Liver (tissue), 9 donors: Measurements from ENCODE around the gene RPS6KA5. TPM values are rescaled to one million over a fixed set of nuclear protein-coding genes. Genes with fewer than 3 reads are reported as not detected.

Experiments used
- DNase-seq: peaks from one replicate; pipeline ENCODE4 v3.0.0-alpha.2; 2017; ENCODE audit warnings: low spot score
- H3K27ac ChIP-seq, 2 donors: one replicate each; pipeline ENCODE4 v1.7.0; 2013; ENCODE audit warnings: inconsistent platforms in 2 of 2, low read length in 2 of 2, control low read depth in 1 of 2, low read depth in 1 of 2, mild to moderate bottlenecking in 1 of 2
- H3K27me3 ChIP-seq, 4 donors: one replicate each; pipeline versions ENCODE4 v1.6.1 to v1.7.0; 2013; ENCODE audit warnings: low read length in 3 of 4, inconsistent platforms in 1 of 4, mild to moderate bottlenecking in 1 of 4, moderate library complexity in 1 of 4; ENCODE audit not compliant: control insufficient read depth in 4 of 4, insufficient read depth in 4 of 4
- H3K36me3 ChIP-seq, 4 donors: one replicate each; pipeline versions ENCODE4 v1.6.1 to v1.7.0; 2013; ENCODE audit warnings: low read length in 3 of 4, mild to moderate bottlenecking in 3 of 4, low read depth in 1 of 4, moderate library complexity in 1 of 4; ENCODE audit not compliant: control insufficient read depth in 4 of 4, insufficient read depth in 3 of 4
- H3K4me1 ChIP-seq, 4 donors: one replicate each; pipeline versions ENCODE4 v1.6.1 to v1.7.0; 2013; ENCODE audit warnings: low read length in 3 of 4, mild to moderate bottlenecking in 3 of 4, moderate library complexity in 1 of 4; ENCODE audit not compliant: control insufficient read depth in 4 of 4, insufficient read depth in 4 of 4
- H3K4me3 ChIP-seq, 3 donors: one replicate each; pipeline versions ENCODE4 v1.6.1 to v1.7.0; 2013; ENCODE audit warnings: low read length in 3 of 3, control low read depth in 1 of 3, low read depth in 1 of 3, mild to moderate bottlenecking in 1 of 3
- H3K9ac ChIP-seq, 2 donors: one replicate each; pipeline ENCODE4 v1.7.0; 2013; ENCODE audit warnings: low read length in 2 of 2, mild to moderate bottlenecking in 2 of 2, moderate library complexity in 2 of 2, control low read depth in 1 of 2, low read depth in 1 of 2
- H3K9me3 ChIP-seq, 4 donors: one replicate each; pipeline versions ENCODE4 v1.6.1 to v1.7.0; 2013; ENCODE audit warnings: low read length in 3 of 4; ENCODE audit not compliant: control insufficient read depth in 4 of 4
- ATF3 ChIP-seq: IDR thresholded peaks from 2 replicates; pipeline ENCODE4 v1.6.1; 2016; ENCODE audit warnings: antibody characterized with exemption
- FOXA1 ChIP-seq: IDR thresholded peaks from 2 replicates; pipeline ENCODE4 v1.6.1; 2016; ENCODE audit warnings: antibody characterized with exemption
- FOXA2 ChIP-seq: IDR thresholded peaks from 2 replicates; pipeline ENCODE4 v1.6.1; 2016; ENCODE audit warnings: antibody characterized with exemption
- GABPA ChIP-seq, 2 donors: IDR thresholded peaks in 1 of 2; conservative IDR thresholded peaks in 1 of 2; 2 replicates each; pipeline ENCODE4 v1.6.1; 2016; ENCODE audit warnings: antibody characterized with exemption in 2 of 2, mild to moderate bottlenecking in 1 of 2, moderate library complexity in 1 of 2
- HNF4A ChIP-seq, 2 donors: conservative IDR thresholded peaks; 2 replicates each; pipeline ENCODE4 v1.6.1; 2016; ENCODE audit warnings: antibody characterized with exemption in 2 of 2, mild to moderate bottlenecking in 2 of 2
- HNF4G ChIP-seq: IDR thresholded peaks from 2 replicates; pipeline ENCODE4 v1.6.1; 2016; ENCODE audit warnings: antibody characterized with exemption
- JUND ChIP-seq, 2 donors: IDR thresholded peaks; 2 replicates each; pipeline ENCODE4 v1.6.1; 2016; ENCODE audit warnings: antibody characterized with exemption in 2 of 2
- NR2F2 ChIP-seq: IDR thresholded peaks from 2 replicates; pipeline ENCODE4 v1.6.1; 2016; ENCODE audit warnings: antibody characterized with exemption
- RAD21 ChIP-seq, 2 donors: IDR thresholded peaks; 2 replicates each; pipeline ENCODE4 v1.6.1; 2016; ENCODE audit warnings: antibody characterized with exemption in 2 of 2, mild to moderate bottlenecking in 2 of 2
- RXRA ChIP-seq, 2 donors: IDR thresholded peaks; 2 replicates each; pipeline ENCODE4 v1.6.1; 2017 to 2018; ENCODE audit warnings: antibody characterized with exemption in 2 of 2, mild to moderate bottlenecking in 1 of 2
- SP1 ChIP-seq: IDR thresholded peaks from 2 replicates; pipeline ENCODE4 v1.6.1; 2018; ENCODE audit warnings: antibody characterized with exemption, mild to moderate bottlenecking
- TAF1 ChIP-seq: conservative IDR thresholded peaks from 2 replicates; pipeline ENCODE4 v1.6.1; 2016; ENCODE audit warnings: antibody characterized with exemption, mild to moderate bottlenecking
- YY1 ChIP-seq: IDR thresholded peaks from 2 replicates; pipeline ENCODE4 v1.6.1; 2016; ENCODE audit warnings: antibody characterized with exemption, mild to moderate bottlenecking
- whole genome bisulfite sequencing: extraction: QIAGEN DNeasy Blood & Tissue Kit; methylation state at CpG from one replicate; pipeline ENCODE4 v1.1.7; 2013; 5-methylcytosine and 5-hydroxymethylcytosine counted together
- polyA plus RNA-seq, 2 donors: library from polyadenylated mRNA; stranded (reverse) in 1 of 2; unstranded in 1 of 2; fragments of 200-250 nt in 1 of 2; fragments of >200 nt in 1 of 2; fragmentation: Nextera tagmentation in 1 of 2; extraction: Ambion mirVana in 1 of 2; gene quantifications; one replicate each; pipeline versions ENCODE4 v1.2.1 to v1.2.3, GENCODE V29; 2013 to 2015
- total RNA-seq, 2 donors: library from RNA; depleted of rRNA; stranded (reverse); fragments of >200 nt; gene quantifications; one replicate each; pipeline ENCODE4 v1.2.3, GENCODE V29; 2014
- TF ChIP-seq, protein P1 (sequence below): IDR thresholded peaks from 2 replicates; pipeline ENCODE4 v1.6.1; 2016; ENCODE audit warnings: antibody characterized with exemption
- TF ChIP-seq, protein P2 (sequence below): IDR thresholded peaks from 2 replicates; pipeline ENCODE4 v1.6.1; 2016; ENCODE audit warnings: antibody characterized with exemption
- TF ChIP-seq, protein P3 (sequence below): IDR thresholded peaks from 2 replicates; pipeline ENCODE4 v1.6.1; 2016; ENCODE audit warnings: antibody characterized with exemption, mild to moderate bottlenecking
- donor health status: healthy.
- donor health status: healthy.
- donor health status: healthy.
- donor health status: healthy.
- donor health status: healthy.

RPS6KA5 gene
- total and polyA plus RNA-seq, 4 donors = 0.52 to 2.3 (median 1.3) TPM

- H3K36me3 ChIP-seq = no peaks in the 10 kb centered on the region
- H3K9ac ChIP-seq = no peak overlapping the region
- H3K27me3 ChIP-seq = no peaks in the 10 kb centered on the region
- no peak overlapping the region for H3K4me3 ChIP-seq
- WGBS = 89% methylated on average over 2 of the region's 2 CpGs
- no peaks in the 10 kb centered on the region for H3K9me3 ChIP-seq
- DNase-seq = no peak
- peak overlapping the region in 1 of 2 donors; percentile 23 for H3K27ac ChIP-seq
- no peak for TF ChIP-seq ATF3
- TF ChIP-seq, protein P1, sequence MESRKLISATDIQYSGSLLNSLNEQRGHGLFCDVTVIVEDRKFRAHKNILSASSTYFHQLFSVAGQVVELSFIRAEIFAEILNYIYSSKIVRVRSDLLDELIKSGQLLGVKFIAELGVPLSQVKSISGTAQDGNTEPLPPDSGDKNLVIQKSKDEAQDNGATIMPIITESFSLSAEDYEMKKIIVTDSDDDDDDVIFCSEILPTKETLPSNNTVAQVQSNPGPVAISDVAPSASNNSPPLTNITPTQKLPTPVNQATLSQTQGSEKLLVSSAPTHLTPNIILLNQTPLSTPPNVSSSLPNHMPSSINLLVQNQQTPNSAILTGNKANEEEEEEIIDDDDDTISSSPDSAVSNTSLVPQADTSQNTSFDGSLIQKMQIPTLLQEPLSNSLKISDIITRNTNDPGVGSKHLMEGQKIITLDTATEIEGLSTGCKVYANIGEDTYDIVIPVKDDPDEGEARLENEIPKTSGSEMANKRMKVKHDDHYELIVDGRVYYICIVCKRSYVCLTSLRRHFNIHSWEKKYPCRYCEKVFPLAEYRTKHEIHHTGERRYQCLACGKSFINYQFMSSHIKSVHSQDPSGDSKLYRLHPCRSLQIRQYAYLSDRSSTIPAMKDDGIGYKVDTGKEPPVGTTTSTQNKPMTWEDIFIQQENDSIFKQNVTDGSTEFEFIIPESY = no peak
- no peak for TF ChIP-seq NR2F2
- no peak for TF ChIP-seq HNF4A (conservative IDR thresholded peaks at IDR 0.05)
- no peak for TF ChIP-seq GABPA (IDR thresholded peaks at IDR 0.05 in 1 of 2, conservative IDR thresholded peaks at IDR 0.05 in 1 of 2)
- TF ChIP-seq, protein P2, sequence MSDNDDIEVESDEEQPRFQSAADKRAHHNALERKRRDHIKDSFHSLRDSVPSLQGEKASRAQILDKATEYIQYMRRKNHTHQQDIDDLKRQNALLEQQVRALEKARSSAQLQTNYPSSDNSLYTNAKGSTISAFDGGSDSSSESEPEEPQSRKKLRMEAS = no peak
- TF ChIP-seq SP1 = no peak
- no peak for TF ChIP-seq TAF1
- no peak for TF ChIP-seq RXRA (IDR thresholded peaks at IDR 0.05)
- TF ChIP-seq FOXA1 = no peak
- TF ChIP-seq HNF4G = no peak
- no peak for TF ChIP-seq FOXA2
- TF ChIP-seq, protein P3, sequence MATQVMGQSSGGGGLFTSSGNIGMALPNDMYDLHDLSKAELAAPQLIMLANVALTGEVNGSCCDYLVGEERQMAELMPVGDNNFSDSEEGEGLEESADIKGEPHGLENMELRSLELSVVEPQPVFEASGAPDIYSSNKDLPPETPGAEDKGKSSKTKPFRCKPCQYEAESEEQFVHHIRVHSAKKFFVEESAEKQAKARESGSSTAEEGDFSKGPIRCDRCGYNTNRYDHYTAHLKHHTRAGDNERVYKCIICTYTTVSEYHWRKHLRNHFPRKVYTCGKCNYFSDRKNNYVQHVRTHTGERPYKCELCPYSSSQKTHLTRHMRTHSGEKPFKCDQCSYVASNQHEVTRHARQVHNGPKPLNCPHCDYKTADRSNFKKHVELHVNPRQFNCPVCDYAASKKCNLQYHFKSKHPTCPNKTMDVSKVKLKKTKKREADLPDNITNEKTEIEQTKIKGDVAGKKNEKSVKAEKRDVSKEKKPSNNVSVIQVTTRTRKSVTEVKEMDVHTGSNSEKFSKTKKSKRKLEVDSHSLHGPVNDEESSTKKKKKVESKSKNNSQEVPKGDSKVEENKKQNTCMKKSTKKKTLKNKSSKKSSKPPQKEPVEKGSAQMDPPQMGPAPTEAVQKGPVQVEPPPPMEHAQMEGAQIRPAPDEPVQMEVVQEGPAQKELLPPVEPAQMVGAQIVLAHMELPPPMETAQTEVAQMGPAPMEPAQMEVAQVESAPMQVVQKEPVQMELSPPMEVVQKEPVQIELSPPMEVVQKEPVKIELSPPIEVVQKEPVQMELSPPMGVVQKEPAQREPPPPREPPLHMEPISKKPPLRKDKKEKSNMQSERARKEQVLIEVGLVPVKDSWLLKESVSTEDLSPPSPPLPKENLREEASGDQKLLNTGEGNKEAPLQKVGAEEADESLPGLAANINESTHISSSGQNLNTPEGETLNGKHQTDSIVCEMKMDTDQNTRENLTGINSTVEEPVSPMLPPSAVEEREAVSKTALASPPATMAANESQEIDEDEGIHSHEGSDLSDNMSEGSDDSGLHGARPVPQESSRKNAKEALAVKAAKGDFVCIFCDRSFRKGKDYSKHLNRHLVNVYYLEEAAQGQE = no peak
- TF ChIP-seq RAD21 (IDR thresholded peaks at IDR 0.05) = no peak
- no peak for TF ChIP-seq YY1
- TF ChIP-seq JUND (IDR thresholded peaks at IDR 0.05) = no peak
- H3K4me1 ChIP-seq = peaks cover 5 to 17% (median 11%) of the 10 kb centered on the region in 4 donors
These were observed 257.2 kb downstream of the RPS6KA5 start for GRCh38 chr14:90803249-90803648.

DNA sequence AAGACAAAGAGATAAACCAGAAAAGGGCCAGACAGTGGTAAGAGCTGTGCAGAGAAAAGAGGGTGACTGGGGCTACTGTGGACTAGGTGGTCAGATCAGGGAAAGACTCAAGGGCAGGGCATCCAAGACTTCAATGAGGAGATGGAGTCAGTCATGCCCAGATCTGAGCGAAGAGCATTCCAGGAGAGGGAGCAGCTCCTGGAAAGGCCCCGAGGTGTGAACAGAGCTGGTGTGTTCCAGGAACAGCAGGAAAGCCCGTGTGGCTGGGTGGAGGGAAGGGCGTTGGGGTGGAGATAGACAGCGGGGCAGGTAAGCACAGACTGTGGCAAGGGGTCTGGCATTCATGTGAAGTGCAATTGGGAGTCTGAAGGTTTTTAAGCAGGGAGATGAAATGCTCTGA lies 261.0 kb downstream of the RPS6KA5 start:
- no peak for DNase-seq
- Histone ChIP-seq H3K4me1 (peaks cover 0 to 6% (median 2%) of the 10 kb centered on the region in 4 donors), H3K27me3 (no peaks in the 10 kb centered on the region), H3K27ac (no peak overlapping the region), H3K9me3 (no peaks in the 10 kb centered on the region), H3K36me3 (no peaks in the 10 kb centered on the region), H3K4me3 (no peak overlapping the region), H3K9ac (no peak overlapping the region)
- WGBS = 90% methylated on average over 5 of the region's 5 CpGs
- TF ChIP-seq HNF4A (conservative IDR thresholded peaks at IDR 0.05) (no peak), JUND (IDR thresholded peaks at IDR 0.05) (no peak), NR2F2 (no peak), GABPA (IDR thresholded peaks at IDR 0.05 in 1 of 2, conservative IDR thresholded peaks at IDR 0.05 in 1 of 2) (no peak), RXRA (IDR thresholded peaks at IDR 0.05) (no peak), YY1 (no peak), HNF4G (no peak)
- TF ChIP-seq, protein P2 = no peak
